Liver (tissue), 3 donors: Measurements from ENCODE around the gene NAE1.

Experiments
- GABPA ChIP-seq, 2 donors: IDR thresholded peaks in 1 of 2; conservative IDR thresholded peaks in 1 of 2; 2 replicates each; pipeline ENCODE4 v1.6.1; 2016; ENCODE audit warnings: antibody characterized with exemption in 2 of 2, mild to moderate bottlenecking in 1 of 2, moderate library complexity in 1 of 2
- HNF4A ChIP-seq, 2 donors: conservative IDR thresholded peaks; 2 replicates each; pipeline ENCODE4 v1.6.1; 2016; ENCODE audit warnings: antibody characterized with exemption in 2 of 2, mild to moderate bottlenecking in 2 of 2
- RAD21 ChIP-seq, 2 donors: IDR thresholded peaks; 2 replicates each; pipeline ENCODE4 v1.6.1; 2016; ENCODE audit warnings: antibody characterized with exemption in 2 of 2, mild to moderate bottlenecking in 2 of 2
- TF ChIP-seq, protein P1 (sequence below): IDR thresholded peaks from 2 replicates; pipeline ENCODE4 v1.6.1; 2016; ENCODE audit warnings: antibody characterized with exemption, mild to moderate bottlenecking
- TF ChIP-seq, protein P2 (sequence below): IDR thresholded peaks from 2 replicates; pipeline ENCODE4 v1.6.1; 2016; ENCODE audit warnings: antibody characterized with exemption
- TF ChIP-seq, protein P3 (sequence below): fragments of 150-350 bp; IDR thresholded peaks from 2 replicates; pipeline ENCODE4 v1.5.1; 2017; ENCODE audit warnings: improper control_type of control experiment, low read depth, low read length; ENCODE audit not compliant: missing input control
- TF ChIP-seq, protein P4 (sequence below): IDR thresholded peaks from 2 replicates; pipeline ENCODE4 v1.6.1; 2016; ENCODE audit warnings: antibody characterized with exemption
- donor health status: healthy.
- donor health status: healthy.

DNA sequence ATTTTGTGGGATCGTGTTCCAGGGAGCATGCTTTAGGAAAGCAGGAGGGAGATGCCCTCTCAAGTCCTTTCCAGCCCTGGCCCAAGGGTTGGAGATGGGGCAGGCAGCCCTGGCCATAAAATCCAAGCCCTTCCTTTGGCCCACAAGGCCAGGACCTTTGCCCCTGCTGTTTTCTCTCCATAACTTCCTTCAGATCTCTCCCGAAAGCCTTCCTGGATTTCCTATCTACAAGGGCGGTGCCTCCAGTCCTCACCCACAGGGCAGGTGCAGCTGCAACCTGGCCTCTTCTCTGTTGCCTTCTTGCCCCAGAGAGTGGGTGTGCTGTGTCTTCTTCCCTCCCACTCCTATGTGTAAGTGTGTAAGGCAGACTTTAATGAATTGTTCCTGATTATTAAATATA lies 41.1 kb upstream of the NAE1 start:
- TF ChIP-seq, protein P1, sequence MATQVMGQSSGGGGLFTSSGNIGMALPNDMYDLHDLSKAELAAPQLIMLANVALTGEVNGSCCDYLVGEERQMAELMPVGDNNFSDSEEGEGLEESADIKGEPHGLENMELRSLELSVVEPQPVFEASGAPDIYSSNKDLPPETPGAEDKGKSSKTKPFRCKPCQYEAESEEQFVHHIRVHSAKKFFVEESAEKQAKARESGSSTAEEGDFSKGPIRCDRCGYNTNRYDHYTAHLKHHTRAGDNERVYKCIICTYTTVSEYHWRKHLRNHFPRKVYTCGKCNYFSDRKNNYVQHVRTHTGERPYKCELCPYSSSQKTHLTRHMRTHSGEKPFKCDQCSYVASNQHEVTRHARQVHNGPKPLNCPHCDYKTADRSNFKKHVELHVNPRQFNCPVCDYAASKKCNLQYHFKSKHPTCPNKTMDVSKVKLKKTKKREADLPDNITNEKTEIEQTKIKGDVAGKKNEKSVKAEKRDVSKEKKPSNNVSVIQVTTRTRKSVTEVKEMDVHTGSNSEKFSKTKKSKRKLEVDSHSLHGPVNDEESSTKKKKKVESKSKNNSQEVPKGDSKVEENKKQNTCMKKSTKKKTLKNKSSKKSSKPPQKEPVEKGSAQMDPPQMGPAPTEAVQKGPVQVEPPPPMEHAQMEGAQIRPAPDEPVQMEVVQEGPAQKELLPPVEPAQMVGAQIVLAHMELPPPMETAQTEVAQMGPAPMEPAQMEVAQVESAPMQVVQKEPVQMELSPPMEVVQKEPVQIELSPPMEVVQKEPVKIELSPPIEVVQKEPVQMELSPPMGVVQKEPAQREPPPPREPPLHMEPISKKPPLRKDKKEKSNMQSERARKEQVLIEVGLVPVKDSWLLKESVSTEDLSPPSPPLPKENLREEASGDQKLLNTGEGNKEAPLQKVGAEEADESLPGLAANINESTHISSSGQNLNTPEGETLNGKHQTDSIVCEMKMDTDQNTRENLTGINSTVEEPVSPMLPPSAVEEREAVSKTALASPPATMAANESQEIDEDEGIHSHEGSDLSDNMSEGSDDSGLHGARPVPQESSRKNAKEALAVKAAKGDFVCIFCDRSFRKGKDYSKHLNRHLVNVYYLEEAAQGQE: no peak
- TF ChIP-seq RAD21 (IDR thresholded peaks at IDR 0.05): no peak
- TF ChIP-seq, protein P2, sequence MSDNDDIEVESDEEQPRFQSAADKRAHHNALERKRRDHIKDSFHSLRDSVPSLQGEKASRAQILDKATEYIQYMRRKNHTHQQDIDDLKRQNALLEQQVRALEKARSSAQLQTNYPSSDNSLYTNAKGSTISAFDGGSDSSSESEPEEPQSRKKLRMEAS: no peak
- no peak for TF ChIP-seq GABPA (IDR thresholded peaks at IDR 0.05 in 1 of 2, conservative IDR thresholded peaks at IDR 0.05 in 1 of 2)
- TF ChIP-seq, protein P3, sequence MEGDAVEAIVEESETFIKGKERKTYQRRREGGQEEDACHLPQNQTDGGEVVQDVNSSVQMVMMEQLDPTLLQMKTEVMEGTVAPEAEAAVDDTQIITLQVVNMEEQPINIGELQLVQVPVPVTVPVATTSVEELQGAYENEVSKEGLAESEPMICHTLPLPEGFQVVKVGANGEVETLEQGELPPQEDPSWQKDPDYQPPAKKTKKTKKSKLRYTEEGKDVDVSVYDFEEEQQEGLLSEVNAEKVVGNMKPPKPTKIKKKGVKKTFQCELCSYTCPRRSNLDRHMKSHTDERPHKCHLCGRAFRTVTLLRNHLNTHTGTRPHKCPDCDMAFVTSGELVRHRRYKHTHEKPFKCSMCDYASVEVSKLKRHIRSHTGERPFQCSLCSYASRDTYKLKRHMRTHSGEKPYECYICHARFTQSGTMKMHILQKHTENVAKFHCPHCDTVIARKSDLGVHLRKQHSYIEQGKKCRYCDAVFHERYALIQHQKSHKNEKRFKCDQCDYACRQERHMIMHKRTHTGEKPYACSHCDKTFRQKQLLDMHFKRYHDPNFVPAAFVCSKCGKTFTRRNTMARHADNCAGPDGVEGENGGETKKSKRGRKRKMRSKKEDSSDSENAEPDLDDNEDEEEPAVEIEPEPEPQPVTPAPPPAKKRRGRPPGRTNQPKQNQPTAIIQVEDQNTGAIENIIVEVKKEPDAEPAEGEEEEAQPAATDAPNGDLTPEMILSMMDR: no peak
- TF ChIP-seq, protein P4, sequence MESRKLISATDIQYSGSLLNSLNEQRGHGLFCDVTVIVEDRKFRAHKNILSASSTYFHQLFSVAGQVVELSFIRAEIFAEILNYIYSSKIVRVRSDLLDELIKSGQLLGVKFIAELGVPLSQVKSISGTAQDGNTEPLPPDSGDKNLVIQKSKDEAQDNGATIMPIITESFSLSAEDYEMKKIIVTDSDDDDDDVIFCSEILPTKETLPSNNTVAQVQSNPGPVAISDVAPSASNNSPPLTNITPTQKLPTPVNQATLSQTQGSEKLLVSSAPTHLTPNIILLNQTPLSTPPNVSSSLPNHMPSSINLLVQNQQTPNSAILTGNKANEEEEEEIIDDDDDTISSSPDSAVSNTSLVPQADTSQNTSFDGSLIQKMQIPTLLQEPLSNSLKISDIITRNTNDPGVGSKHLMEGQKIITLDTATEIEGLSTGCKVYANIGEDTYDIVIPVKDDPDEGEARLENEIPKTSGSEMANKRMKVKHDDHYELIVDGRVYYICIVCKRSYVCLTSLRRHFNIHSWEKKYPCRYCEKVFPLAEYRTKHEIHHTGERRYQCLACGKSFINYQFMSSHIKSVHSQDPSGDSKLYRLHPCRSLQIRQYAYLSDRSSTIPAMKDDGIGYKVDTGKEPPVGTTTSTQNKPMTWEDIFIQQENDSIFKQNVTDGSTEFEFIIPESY: no peak
- TF ChIP-seq HNF4A (conservative IDR thresholded peaks at IDR 0.05): no peak
